BJ (cell line): Measurements from ENCODE around the gene P2RY6. TPM values are rescaled to one million over a fixed set of nuclear protein-coding genes. Genes with fewer than 3 reads are reported as not detected.

ENCODE experiments used
- CTCF ChIA-PET: fragments of 350-600 bp; formaldehyde crosslinking; extraction: SDS; loops from one replicate; lab custom pipeline; 2021; ENCODE audit warnings: antibody characterized with exemption, inconsistent platforms; lab: Yijun Ruan, JAX
- POLR2A ChIA-PET: fragments of 300-600 bp; sonication (Branson Sonifier 250); formaldehyde crosslinking; extraction: SDS; loops from one replicate; lab custom pipeline; 2021; ENCODE audit warnings: antibody characterized with exemption; lab: Charles Lee
- DNase-seq: peaks from one replicate; pipeline ENCODE4 v3.0.0-alpha.2; 2011; ENCODE audit warnings: low read depth
- H3K27me3 ChIP-seq: 2 replicates; pipeline ENCODE4 v1.6.0; 2011; ENCODE audit warnings: low read length; ENCODE audit not compliant: control insufficient read depth, insufficient read depth
- H3K36me3 ChIP-seq: 2 replicates; pipeline ENCODE4 v1.5.1; 2011; ENCODE audit warnings: low read length; ENCODE audit not compliant: control insufficient read depth, insufficient read depth
- H3K4me3 ChIP-seq: 2 replicates; pipeline ENCODE4 v1.5.1; 2011; ENCODE audit warnings: low read depth, mild to moderate bottlenecking, control low read depth, low read length
- polyA plus RNA-seq: library from polyadenylated mRNA; depleted of rRNA; stranded (reverse); fragments of >200 nt; gene quantifications from 2 replicates; pipeline ENCODE4 v1.2.3, GENCODE V29; 2011
- TF ChIP-seq, protein P1 (sequence below): IDR thresholded peaks from 2 replicates; pipeline ENCODE4 v1.5.1; 2011; ENCODE audit warnings: low read depth, mild to moderate bottlenecking, control low read depth, inconsistent platforms, low read length, moderate library complexity; ENCODE audit not compliant: insufficient read depth

Gene P2RY6
- polyA plus RNA-seq, 1 experiment, result 1.5 TPM

DNA sequence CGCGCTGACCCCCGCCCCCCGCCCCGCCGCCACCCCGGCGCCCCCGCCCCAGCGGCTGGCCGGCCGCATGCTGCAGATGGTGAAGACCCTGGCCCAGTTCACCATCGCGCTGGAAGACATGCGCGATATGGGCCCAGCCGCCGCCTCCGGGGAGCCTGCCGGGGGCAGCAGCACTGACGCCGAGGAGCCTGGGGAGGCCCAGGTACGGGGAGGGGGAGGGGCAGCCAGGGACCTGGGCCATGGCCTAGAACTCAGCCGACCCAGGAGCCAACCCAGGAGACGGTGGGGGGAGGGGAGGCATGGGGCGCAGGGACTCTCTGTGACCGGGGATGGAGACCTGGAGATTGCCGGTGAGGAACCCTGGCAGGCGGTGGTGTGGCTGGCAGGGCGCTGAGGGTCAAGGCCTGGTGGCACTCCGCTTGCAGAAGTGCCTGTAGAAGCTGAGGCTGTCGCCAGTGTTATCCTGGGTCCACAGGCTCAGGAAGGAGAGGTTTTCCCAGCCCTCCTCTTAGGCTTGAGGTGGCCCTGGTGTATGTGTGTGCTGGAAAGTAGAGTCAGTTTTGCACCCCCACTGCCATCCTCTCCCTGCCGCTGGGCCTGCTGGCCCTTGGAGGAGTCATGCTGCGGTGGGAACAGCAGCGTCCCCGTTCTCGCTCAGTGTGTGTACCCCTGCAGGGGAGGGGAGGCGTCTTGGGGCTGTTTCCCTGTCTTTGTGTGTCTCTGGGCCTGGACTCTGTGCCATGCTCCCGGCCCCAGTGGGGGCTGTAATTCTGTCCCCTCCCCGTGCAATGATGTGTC lies 71.1 kb downstream of the P2RY6 start:
- POLR2A ChIA-PET, result no interaction called here
- Histone ChIP-seq H3K36me3 (peaks cover 27% of the 10 kb centered on the region), H3K27me3 (no peaks in the 10 kb centered on the region), H3K4me3 (no peak overlapping the region)
- no peak for DNase-seq
- CTCF ChIA-PET, result interaction anchor here (1.0 to 11.0 kb wide), 5 partner anchors 9 to 320 kb away, joined by 3 to 259 read pairs (median 3); partner anchors contain the start of gene ARHGEF17
- TF ChIP-seq, protein P1, sequence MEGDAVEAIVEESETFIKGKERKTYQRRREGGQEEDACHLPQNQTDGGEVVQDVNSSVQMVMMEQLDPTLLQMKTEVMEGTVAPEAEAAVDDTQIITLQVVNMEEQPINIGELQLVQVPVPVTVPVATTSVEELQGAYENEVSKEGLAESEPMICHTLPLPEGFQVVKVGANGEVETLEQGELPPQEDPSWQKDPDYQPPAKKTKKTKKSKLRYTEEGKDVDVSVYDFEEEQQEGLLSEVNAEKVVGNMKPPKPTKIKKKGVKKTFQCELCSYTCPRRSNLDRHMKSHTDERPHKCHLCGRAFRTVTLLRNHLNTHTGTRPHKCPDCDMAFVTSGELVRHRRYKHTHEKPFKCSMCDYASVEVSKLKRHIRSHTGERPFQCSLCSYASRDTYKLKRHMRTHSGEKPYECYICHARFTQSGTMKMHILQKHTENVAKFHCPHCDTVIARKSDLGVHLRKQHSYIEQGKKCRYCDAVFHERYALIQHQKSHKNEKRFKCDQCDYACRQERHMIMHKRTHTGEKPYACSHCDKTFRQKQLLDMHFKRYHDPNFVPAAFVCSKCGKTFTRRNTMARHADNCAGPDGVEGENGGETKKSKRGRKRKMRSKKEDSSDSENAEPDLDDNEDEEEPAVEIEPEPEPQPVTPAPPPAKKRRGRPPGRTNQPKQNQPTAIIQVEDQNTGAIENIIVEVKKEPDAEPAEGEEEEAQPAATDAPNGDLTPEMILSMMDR, result no peak

GRCh38 chr11:73344191-73344607 lies 72.1 kb downstream of the P2RY6 start:
- Histone ChIP-seq H3K36me3 (peaks cover 31% of the 10 kb centered on the region), H3K4me3 (no peak overlapping the region), H3K27me3 (no peaks in the 10 kb centered on the region)
- TF ChIP-seq, protein P1, result no peak
- ChIA-PET CTCF (interaction anchor here (0.9 to 2.2 kb wide), 8 partner anchors 8 to 319 kb away, joined by 3 to 12 read pairs (median 4); partner anchors contain the start of gene ARHGEF17), POLR2A (no interaction called here)
- no peak for DNase-seq

GRCh38 chr11:73345481-73346160 lies 73.5 kb downstream of the P2RY6 start:
- no peaks in the 10 kb centered on the region for H3K27me3 ChIP-seq
- H3K4me3 ChIP-seq, result no peak overlapping the region
- ChIA-PET POLR2A (no interaction called here), CTCF (interaction anchor here (1.5 to 2.2 kb wide), 3 partner anchors 10 to 43 kb away, joined by 4 to 12 read pairs (median 8); partner anchors contain the start of gene ARHGEF17)
- TF ChIP-seq, protein P1, result no peak
- peaks cover 29% of the 10 kb centered on the region for H3K36me3 ChIP-seq
- DNase-seq, result no peak

GRCh38 chr11:73346186-73346935 lies 74.2 kb downstream of the P2RY6 start:
- ChIA-PET POLR2A (no interaction called here), CTCF (no interaction called here)
- DNase-seq, result no peak
- Histone ChIP-seq H3K36me3 (peaks cover 28% of the 10 kb centered on the region), H3K27me3 (no peaks in the 10 kb centered on the region), H3K4me3 (no peak overlapping the region)
- TF ChIP-seq, protein P1, result no peak
